SU-DHL-6 (cell line): ENCODE data around the gene PPP6R2.

Experiments
- CTCF ChIP-seq: fragments of 200-600 bp; sonication (generic); IDR thresholded peaks from one replicate; pipeline ENCODE4 v1.5.1; 2017; ENCODE audit warnings: antibody characterized with exemption, mild to moderate bottlenecking, low read length, moderate library complexity; ENCODE audit not compliant: insufficient read depth, poor library complexity, severe bottlenecking
- EZH2phosphoT487 ChIP-seq: fragments of 200-600 bp; sonication (generic), shearing (Covaris generic); conservative IDR thresholded peaks from 2 replicates; pipeline ENCODE4 v1.6.1; 2018; ENCODE audit warnings: mild to moderate bottlenecking, antibody characterized with exemption, low read length, moderate library complexity, mixed read lengths

- TF ChIP-seq CTCF (no peak), EZH2phosphoT487 (no peak)
Observed at GRCh38 chr22:50308986-50309600, 34.0 kb upstream of the PPP6R2 start.
